H1 (cell line): Measurements from ENCODE around the gene RFX6. TPM values are rescaled to one million over a fixed set of nuclear protein-coding genes. Genes with fewer than 3 reads are reported as not detected.

Experiments used
- CTCF ChIA-PET: fragments of 300-600 bp; sonication (Branson Sonifier 250); formaldehyde crosslinking; loops from one replicate; lab custom pipeline; 2021; ENCODE audit not compliant: partially characterized antibody; lab: Charles Lee
- POLR2A ChIA-PET: fragments of 300-600 bp; sonication (Branson Sonifier 250); formaldehyde crosslinking; loops from one replicate; lab custom pipeline; 2021; ENCODE audit warnings: inconsistent platforms; ENCODE audit not compliant: partially characterized antibody; lab: Charles Lee
- DNase-seq, 2 experiments: peaks; one replicate each; pipeline versions ENCODE4 v3.0.0 to v3.0.0-alpha.2; 2010 to 2022; ENCODE audit warnings: low spot score in 2 of 2, low read depth in 1 of 2, mixed read lengths in 1 of 2
- FAIRE-seq: peaks from 2 replicates; lab custom pipeline; 2011; peaks lifted over from hg19 to GRCh38; lab: Jason Lieb, UNC
- H2AFZ ChIP-seq: 2 replicates; pipeline ENCODE4 v1.8.1; 2012; ENCODE audit warnings: low read length, inconsistent platforms
- H2AK5ac ChIP-seq: 2 replicates; pipeline ENCODE4 v1.6.1; 2013; ENCODE audit warnings: low read depth, low read length
- H2BK120ac ChIP-seq: replicated peaks from 2 replicates; pipeline ENCODE3; 2013; ENCODE audit warnings: low read depth, low read length, inconsistent platforms
- H2BK12ac ChIP-seq: 2 replicates; pipeline ENCODE4 v1.6.1; 2013; ENCODE audit warnings: low read depth, low read length
- H2BK15ac ChIP-seq: 2 replicates; pipeline ENCODE4 v1.6.1; 2013; ENCODE audit warnings: low read length
- H2BK20ac ChIP-seq: 2 replicates; pipeline ENCODE4 v1.6.1; 2013; ENCODE audit warnings: low read length
- H2BK5ac ChIP-seq: 2 replicates; pipeline ENCODE4 v1.6.1; 2013; ENCODE audit warnings: low read depth, low read length
- H3K14ac ChIP-seq: 2 replicates; pipeline ENCODE4 v1.6.1; 2013; ENCODE audit warnings: inconsistent platforms; ENCODE audit not compliant: insufficient read length
- H3K18ac ChIP-seq: 2 replicates; pipeline ENCODE4 v1.6.1; 2013; ENCODE audit warnings: low read length; ENCODE audit errors: extremely low read depth
- H3K23ac ChIP-seq: 2 replicates; pipeline ENCODE4 v1.6.1; 2013; ENCODE audit warnings: inconsistent platforms; ENCODE audit not compliant: insufficient read length
- H3K23me2 ChIP-seq: 2 replicates; pipeline ENCODE4 v1.6.1; 2013; ENCODE audit warnings: low read depth, low read length
- H3K27ac ChIP-seq: 2 replicates; pipeline ENCODE4 v1.6.1; 2011; ENCODE audit warnings: low read depth, low read length, inconsistent platforms
- H3K27me3 ChIP-seq, 4 experiments: replicated peaks in 1 of 4; 1 replicate in 1 of 4; 2 replicates in 3 of 4; pipeline versions ENCODE4 v1.6.1 to v1.8.1; 2011 to 2013; ENCODE audit warnings: low read length in 3 of 4, mild to moderate bottlenecking in 3 of 4, inconsistent platforms in 2 of 4, mixed read lengths in 2 of 4, moderate library complexity in 1 of 4; ENCODE audit not compliant: control insufficient read depth in 3 of 4, insufficient read depth in 3 of 4; ENCODE audit errors: extremely low read depth in 1 of 4
- H3K36me3 ChIP-seq, 4 experiments: 2 replicates each; pipeline versions ENCODE4 v1.6.1 to v1.8.1; 2011 to 2013; ENCODE audit warnings: mild to moderate bottlenecking in 4 of 4, low read length in 3 of 4, moderate library complexity in 2 of 4, control low read depth in 1 of 4, inconsistent platforms in 1 of 4; ENCODE audit not compliant: insufficient read depth in 4 of 4, control insufficient read depth in 2 of 4
- H3K4ac ChIP-seq: replicated peaks from 2 replicates; pipeline ENCODE3; 2013; ENCODE audit warnings: low read length, low read depth, mixed read lengths, inconsistent platforms; ENCODE audit not compliant: insufficient read length
- H3K4me1 ChIP-seq, 4 experiments: replicated peaks in 1 of 4; 1 replicate in 1 of 4; 2 replicates in 3 of 4; pipeline versions ENCODE4 v1.6.1 to v1.8.1; 2011 to 2013; ENCODE audit warnings: low read length in 3 of 4, inconsistent platforms in 2 of 4, mixed read lengths in 1 of 4; ENCODE audit not compliant: insufficient read depth in 4 of 4, control insufficient read depth in 3 of 4
- H3K4me2 ChIP-seq, 2 experiments: 2 replicates each; pipeline versions ENCODE4 v1.6.1 to v1.8.1; 2011 to 2013; ENCODE audit warnings: low read depth in 2 of 2, low read length in 2 of 2, control low read depth in 1 of 2, inconsistent platforms in 1 of 2, mild to moderate bottlenecking in 1 of 2; ENCODE audit not compliant: insufficient read depth in 1 of 2
- H3K4me3 ChIP-seq, 4 experiments: fragments of 200-600, 300-600 bp in 1 of 4; sonication (generic), shearing (Covaris generic), sonication (Bioruptor Twin) in 1 of 4; 2 replicates each; pipeline versions ENCODE4 v1.5.1 to v1.8.1; 2011 to 2016; ENCODE audit warnings: low read length in 4 of 4, low read depth in 3 of 4, control low read depth in 2 of 4, inconsistent platforms in 2 of 4, mild to moderate bottlenecking in 2 of 4, mixed read lengths in 1 of 4, moderate library complexity in 1 of 4; ENCODE audit not compliant: insufficient read depth in 2 of 4; ENCODE audit errors: extremely low read depth in 1 of 4
- H3K56ac ChIP-seq: replicated peaks from 2 replicates; pipeline ENCODE3; 2013; ENCODE audit warnings: low read depth, mild to moderate bottlenecking, mixed read lengths, low read length, inconsistent platforms; ENCODE audit not compliant: insufficient read length
- H3K79me1 ChIP-seq: 2 replicates; pipeline ENCODE4 v1.6.1; 2013; ENCODE audit warnings: low read depth, low read length, control low read depth
- H3K79me2 ChIP-seq, 2 experiments: 2 replicates each; pipeline versions ENCODE4 v1.6.1 to v1.8.1; 2012 to 2013; ENCODE audit warnings: low read length in 2 of 2, mild to moderate bottlenecking in 2 of 2, inconsistent platforms in 1 of 2; ENCODE audit not compliant: insufficient read depth in 2 of 2, control insufficient read depth in 1 of 2
- H3K9ac ChIP-seq, 4 experiments: replicated peaks in 1 of 4; 1 replicate in 1 of 4; 2 replicates in 3 of 4; pipeline versions ENCODE4 v1.6.1 to v1.8.1; 2011 to 2013; ENCODE audit warnings: low read depth in 3 of 4, low read length in 3 of 4, control low read depth in 2 of 4, mild to moderate bottlenecking in 2 of 4, moderate library complexity in 2 of 4, inconsistent platforms in 1 of 4; ENCODE audit errors: extremely low read depth in 1 of 4
- H3K9me3 ChIP-seq, 2 experiments: 2 replicates each; pipeline versions ENCODE4 v1.6.1 to v1.8.1; 2012 to 2013; ENCODE audit warnings: mild to moderate bottlenecking in 2 of 2, moderate library complexity in 2 of 2, control low read depth in 1 of 2, inconsistent platforms in 1 of 2, low read depth in 1 of 2, low read length in 1 of 2, mixed read lengths in 1 of 2; ENCODE audit not compliant: insufficient read depth in 2 of 2
- H4K20me1 ChIP-seq, 2 experiments: replicated peaks in 1 of 2; 2 replicates each; pipeline versions ENCODE3 to v1.8.1; 2011 to 2013; ENCODE audit warnings: inconsistent platforms in 2 of 2, low read length in 2 of 2, mild to moderate bottlenecking in 1 of 2; ENCODE audit not compliant: insufficient read depth in 2 of 2, control insufficient read depth in 1 of 2
- H4K5ac ChIP-seq: 2 replicates; pipeline ENCODE4 v1.6.1; 2013; ENCODE audit warnings: low read length, low read depth, mixed read lengths, inconsistent platforms; ENCODE audit not compliant: insufficient read length
- H4K8ac ChIP-seq: 2 replicates; pipeline ENCODE4 v1.8.0; 2013; ENCODE audit warnings: mild to moderate bottlenecking, moderate library complexity, low read length, inconsistent platforms; ENCODE audit not compliant: insufficient read depth; ENCODE audit errors: extremely low read depth
- H4K91ac ChIP-seq: replicated peaks from 2 replicates; pipeline ENCODE3; 2013; ENCODE audit warnings: low read length, mixed read lengths, inconsistent platforms; ENCODE audit not compliant: insufficient read length
- CHD2 ChIP-seq: IDR thresholded peaks from 2 replicates; pipeline ENCODE4 v1.6.1; 2012; ENCODE audit warnings: low read length, improper control_type of control experiment
- CTCF ChIP-seq, 3 experiments: IDR thresholded peaks; 1 replicate in 2 of 3; 2 replicates in 1 of 3; pipeline versions ENCODE4 v1.5.1 to v1.6.1; 2011; ENCODE audit warnings: low read length in 3 of 3, mild to moderate bottlenecking in 3 of 3, inconsistent platforms in 2 of 3, low read depth in 1 of 3, moderate library complexity in 1 of 3; ENCODE audit not compliant: insufficient read depth in 1 of 3; ENCODE audit errors: control extremely low read depth in 1 of 3
- EP300 ChIP-seq, 2 experiments: IDR thresholded peaks; 1 replicate in 1 of 2; 2 replicates in 1 of 2; pipeline ENCODE4 v1.6.1; 2011 to 2012; ENCODE audit warnings: low read depth in 2 of 2, low read length in 2 of 2, mild to moderate bottlenecking in 2 of 2, borderline replicate concordance in 1 of 2, inconsistent platforms in 1 of 2, moderate library complexity in 1 of 2
- KDM1A ChIP-seq: fragments of 200-600, 300-600 bp; sonication (generic); IDR thresholded peaks from 2 replicates; pipeline ENCODE4 v1.7.1; 2016; ENCODE audit warnings: mild to moderate bottlenecking, low read length, borderline replicate concordance
- RAD21 ChIP-seq, 2 experiments: IDR thresholded peaks in 1 of 2; conservative IDR thresholded peaks in 1 of 2; 2 replicates each; pipeline ENCODE4 v1.6.1; 2011; ENCODE audit warnings: low read depth in 2 of 2, low read length in 2 of 2, improper control_type of control experiment in 1 of 2, inconsistent platforms in 1 of 2, mild to moderate bottlenecking in 1 of 2, moderate library complexity in 1 of 2
- WGBS, 2 experiments: shearing (Covaris generic) in 1 of 2; methylation state at CpG; one replicate each; pipeline versions ENCODE4 v1.1.6 to v1.1.7; 2013 to 2015; ENCODE audit warnings: low lambda C conversion rate in 2 of 2, mixed read lengths in 2 of 2, inconsistent platforms in 1 of 2, low coverage in 1 of 2, missing lambda C conversion rate in 1 of 2; ENCODE audit not compliant: insufficient replicate concordance in 2 of 2, insufficient coverage in 1 of 2, insufficient read length in 1 of 2; ENCODE audit errors: extremely low coverage in 1 of 2, missing lambda C conversion rate in 1 of 2; 5-methylcytosine and 5-hydroxymethylcytosine counted together
- polyA plus RNA-seq, 7 experiments: library from polyadenylated mRNA; depleted of rRNA in 3 of 7; stranded (reverse) in 5 of 7; unstranded in 2 of 7; fragments of >200 nt in 5 of 7; fragments of 200-250 nt in 2 of 7; gene quantifications; 1 replicate in 5 of 7; 2 replicates in 1 of 7; 4 replicates in 1 of 7; pipeline versions ENCODE4 v1.2.1 to v1.2.3, GENCODE V29; 2011 to 2013; ENCODE audit warnings: missing spikeins in 2 of 7, mixed read lengths in 2 of 7
- total RNA-seq: library from RNA; stranded (reverse); fragmentation: NEBNext Ultra II Directional; extraction: Animal tissue kit (Norgen Biotek cat#: 25700); gene quantifications from 2 replicates; pipeline ENCODE4 v1.2.1, GENCODE V29; 2021

RFX6 gene
- total and polyA plus RNA-seq, 2 of the 8 experiments (the other 6 are each of a cell fraction or from before 2014, with no cell fraction given): not detected

GRCh38 chr6:116847227-116847626 is 29.8 kb upstream of the RFX6 start:
- H3K4me2 ChIP-seq: no peak overlapping the region
- H2BK15ac ChIP-seq: no peak overlapping the region
- H3K56ac ChIP-seq: no peak overlapping the region
- no peak overlapping the region for H3K9ac ChIP-seq
- H2BK12ac ChIP-seq: no peak overlapping the region
- TF ChIP-seq EP300 (IDR thresholded peaks at IDR 0.05; ENCODE audit: borderline replicate concordance in 1 of 2, low read depth in 2 of 2, low read length in 2 of 2) (no peak), RAD21 (IDR thresholded peaks at IDR 0.05 in 1 of 2, conservative IDR thresholded peaks at IDR 0.05 in 1 of 2; ENCODE audit: low read depth in 2 of 2, low read length in 2 of 2) (peak; percentile 49 to 52), CTCF (IDR thresholded peaks at IDR 0.05; ENCODE audit: control extremely low read depth in 1 of 3, insufficient read depth in 1 of 3, low read depth in 1 of 3, low read length in 3 of 3) (peak in 2 of 3 experiments; percentile 22 to 24; a peak in 2 of 4 replicates), KDM1A (no peak), CHD2 (no peak)
- no peaks in the 10 kb centered on the region for H3K4me1 ChIP-seq
- FAIRE-seq: no peak
- no peaks in the 10 kb centered on the region for H3K79me2 ChIP-seq
- H3K36me3 ChIP-seq: no peaks in the 10 kb centered on the region
- H2BK5ac ChIP-seq: no peak overlapping the region
- H4K91ac ChIP-seq: no peak overlapping the region
- no peak overlapping the region for H3K18ac ChIP-seq
- POLR2A ChIA-PET: no interaction called here
- H3K79me1 ChIP-seq: no peaks in the 10 kb centered on the region
- WGBS, 2 experiments: 68% methylated on average over 1 of the region's 1 CpG; no CpG with 5 or more reads in 1 of the 2 experiments
- no peak overlapping the region for H3K4me3 ChIP-seq
- no peak overlapping the region for H2BK120ac ChIP-seq
- H4K8ac ChIP-seq: no peak overlapping the region
- H3K9me3 ChIP-seq: no peaks in the 10 kb centered on the region
- CTCF ChIA-PET: interaction anchor here (0.7 to 3.8 kb wide), 18 partner anchors 11 to 130 kb away, joined by 3 to 34 read pairs (median 4); partner anchors contain the start of gene FAM162B
- H4K20me1 ChIP-seq: no peaks in the 10 kb centered on the region
- no peak overlapping the region for H4K5ac ChIP-seq
- H2AFZ ChIP-seq: no peak overlapping the region
- H3K14ac ChIP-seq: no peak overlapping the region
- H2AK5ac ChIP-seq: no peak overlapping the region
- H3K4ac ChIP-seq: no peak overlapping the region
- H3K23ac ChIP-seq: no peak overlapping the region
- H3K27me3 ChIP-seq: no peaks in the 10 kb centered on the region
- H2BK20ac ChIP-seq: no peak overlapping the region
- DNase-seq: no peak
- H3K23me2 ChIP-seq: no peaks in the 10 kb centered on the region
- no peak overlapping the region for H3K27ac ChIP-seq
